Subcutaneous adipose tissue (tissue), 4 donors: ENCODE data around the gene ADAMTS2. TPM values are rescaled to one million over a fixed set of nuclear protein-coding genes. Genes with fewer than 3 reads are reported as not detected.

Experiments used
- CTCF ChIP-seq: fragments of 450-650 bp; IDR thresholded peaks from one replicate; pipeline ENCODE4 v1.5.1; 2016; ENCODE audit warnings: low read depth, mild to moderate bottlenecking, control low read depth, antibody characterized with exemption, moderate library complexity
- total RNA-seq, 4 donors: library from RNA; depleted of rRNA; stranded (reverse); fragments of >200 nt; gene quantifications; one replicate each; pipeline ENCODE4 v1.1.0, GENCODE V29; 2016

ADAMTS2 gene
- total RNA-seq, 4 donors from 2014 or later = 26.7 to 56.5 (median 46.6) TPM

DNA sequence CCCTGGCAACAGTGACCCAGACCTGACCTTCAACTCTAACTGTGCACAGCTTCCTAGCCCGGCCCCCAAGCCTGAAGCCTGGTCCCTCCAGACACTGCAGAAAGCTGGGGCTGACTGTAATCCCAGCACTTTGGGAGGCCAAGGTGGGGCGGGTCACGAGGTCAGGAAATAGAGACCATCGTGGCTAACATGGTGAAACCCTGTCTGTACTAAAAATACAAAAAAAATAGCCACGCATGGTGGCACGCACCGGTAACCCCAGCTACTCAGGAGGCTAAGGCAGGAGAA lies 35.9 kb downstream of the ADAMTS2 start:
- TF ChIP-seq CTCF = no peak

- TF ChIP-seq CTCF = no peak
These were observed 36.5 kb downstream of the ADAMTS2 start for GRCh38 chr5:179308563-179309382.

GRCh38 chr5:179307931-179308471 lies 37.3 kb downstream of the ADAMTS2 start:
- no peak for TF ChIP-seq CTCF

GRCh38 chr5:179307013-179307800 lies 38.1 kb downstream of the ADAMTS2 start:
- no peak for TF ChIP-seq CTCF

GRCh38 chr5:179306191-179307012 lies 38.9 kb downstream of the ADAMTS2 start:
- no peak for TF ChIP-seq CTCF

DNA sequence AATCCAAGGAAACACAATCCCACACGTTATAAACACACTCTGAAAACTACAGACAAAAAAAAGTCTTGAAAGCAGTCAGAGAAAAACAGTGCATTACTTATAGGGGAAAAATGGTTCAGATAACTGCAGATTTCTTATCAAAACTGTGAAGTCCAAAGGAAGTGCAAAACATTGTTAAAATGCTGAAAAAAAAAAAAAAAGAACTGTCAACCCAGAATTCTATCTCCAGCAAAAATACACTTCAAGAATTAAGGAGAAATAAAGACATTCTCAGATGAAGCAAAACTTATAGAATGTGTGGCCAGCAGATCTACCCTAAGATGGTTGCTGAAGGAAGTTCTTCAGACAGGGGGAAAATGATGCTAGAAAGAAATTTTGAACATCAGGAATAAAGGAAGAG lies 40.4 kb downstream of the ADAMTS2 start:
- no peak for TF ChIP-seq CTCF
